Measurements from ENCODE around the gene LDLRAD2. TPM values are rescaled to one million over a fixed set of nuclear protein-coding genes. Genes with fewer than 3 reads are reported as not detected.
"Not testable (repeated sequence)": the region's sequence is repeated elsewhere in the genome, so short reads cannot be mapped to it uniquely, and the experiment has no call there.

Gene LDLRAD2
- total RNA-seq, 1 donor from 2014 or later, result not detected

DNA sequence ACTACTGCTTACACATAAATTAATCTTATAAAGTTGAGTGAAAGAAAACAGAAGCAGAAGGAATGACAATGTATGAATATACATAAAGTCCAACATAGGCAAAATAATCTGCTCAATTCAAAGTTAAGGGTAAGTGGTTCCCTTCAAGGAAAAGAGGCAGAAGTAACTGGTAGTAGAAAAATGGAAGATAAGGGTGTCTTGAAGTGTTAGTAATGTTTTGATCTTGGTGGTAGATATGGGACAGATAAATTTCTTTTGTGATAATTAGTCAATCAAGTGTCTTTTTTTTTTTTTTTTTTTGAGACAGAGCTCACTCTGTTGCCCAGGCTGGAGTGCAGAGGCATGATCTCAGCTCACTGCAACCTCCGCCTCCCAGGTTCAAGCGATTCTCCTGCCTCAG lies 41.9 kb upstream of the LDLRAD2 start:
- Histone ChIP-seq H3K27ac (replicated peaks) (no peak overlapping the region), H3K27me3 (ENCODE audit: low read depth) (no peaks in the 10 kb centered on the region), H3K4me3 (no peak overlapping the region), H3K4me1 (peaks cover 34% of the 10 kb centered on the region), H3K9me3 (replicated peaks) (no peaks in the 10 kb centered on the region), H3K36me3 (no peaks in the 10 kb centered on the region)
- DNase-seq, result no peak
- intact Hi-C loops (cut with micrococcal nuclease), result no loop called here
- TF ChIP-seq, protein P1, sequence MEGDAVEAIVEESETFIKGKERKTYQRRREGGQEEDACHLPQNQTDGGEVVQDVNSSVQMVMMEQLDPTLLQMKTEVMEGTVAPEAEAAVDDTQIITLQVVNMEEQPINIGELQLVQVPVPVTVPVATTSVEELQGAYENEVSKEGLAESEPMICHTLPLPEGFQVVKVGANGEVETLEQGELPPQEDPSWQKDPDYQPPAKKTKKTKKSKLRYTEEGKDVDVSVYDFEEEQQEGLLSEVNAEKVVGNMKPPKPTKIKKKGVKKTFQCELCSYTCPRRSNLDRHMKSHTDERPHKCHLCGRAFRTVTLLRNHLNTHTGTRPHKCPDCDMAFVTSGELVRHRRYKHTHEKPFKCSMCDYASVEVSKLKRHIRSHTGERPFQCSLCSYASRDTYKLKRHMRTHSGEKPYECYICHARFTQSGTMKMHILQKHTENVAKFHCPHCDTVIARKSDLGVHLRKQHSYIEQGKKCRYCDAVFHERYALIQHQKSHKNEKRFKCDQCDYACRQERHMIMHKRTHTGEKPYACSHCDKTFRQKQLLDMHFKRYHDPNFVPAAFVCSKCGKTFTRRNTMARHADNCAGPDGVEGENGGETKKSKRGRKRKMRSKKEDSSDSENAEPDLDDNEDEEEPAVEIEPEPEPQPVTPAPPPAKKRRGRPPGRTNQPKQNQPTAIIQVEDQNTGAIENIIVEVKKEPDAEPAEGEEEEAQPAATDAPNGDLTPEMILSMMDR (IDR thresholded peaks at IDR 0.05; ENCODE audit: borderline replicate concordance), result no peak

DNA sequence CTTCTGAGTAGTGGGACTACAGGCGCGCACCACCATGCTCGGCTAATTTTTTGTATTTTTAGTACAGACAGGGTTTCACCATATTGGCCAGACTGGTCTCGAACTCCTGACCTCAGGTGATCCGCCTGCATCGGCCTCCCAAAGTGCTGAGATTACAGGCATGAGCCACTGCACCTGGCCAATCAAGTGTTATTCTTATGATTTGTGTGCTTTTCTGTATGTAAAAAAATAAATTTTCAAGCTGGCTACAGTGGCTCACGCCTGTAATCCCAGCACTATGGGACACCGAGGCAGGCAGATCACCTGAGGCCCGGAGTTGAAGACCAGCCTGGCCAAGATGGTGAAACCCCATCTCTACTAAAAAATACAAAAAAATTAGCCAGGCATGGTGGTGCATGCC lies 41.5 kb upstream of the LDLRAD2 start:
- H3K4me3 ChIP-seq; H3K9me3 ChIP-seq (replicated peaks); H3K27ac ChIP-seq (replicated peaks); H3K27me3 ChIP-seq (ENCODE audit: low read depth); intact Hi-C loops (cut with micrococcal nuclease); DNase-seq; H3K36me3 ChIP-seq: not testable (repeated sequence)
- H3K4me1 ChIP-seq, result peaks cover 34% of the 10 kb centered on the region

DNA sequence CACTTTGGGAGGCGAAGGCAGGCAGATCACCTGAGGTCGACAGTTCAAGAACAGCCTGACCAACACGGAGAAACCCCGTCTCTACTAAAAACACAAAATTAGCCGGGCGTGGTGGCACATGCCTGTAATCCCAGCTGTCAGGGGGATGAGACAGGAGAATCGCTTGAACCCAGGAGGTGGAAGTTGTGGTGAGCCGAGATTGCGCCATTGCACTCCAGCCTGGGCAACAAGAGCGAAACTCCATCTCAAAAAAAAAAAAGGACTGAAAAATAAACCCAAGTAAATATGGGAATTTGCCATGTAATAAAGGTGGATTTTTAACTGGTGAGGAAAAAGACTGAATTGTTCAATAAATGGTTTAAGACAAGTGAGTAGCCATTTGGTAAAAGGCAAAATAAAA lies 40.4 kb upstream of the LDLRAD2 start:
- H3K4me3 ChIP-seq; H3K27me3 ChIP-seq (ENCODE audit: low read depth); H3K36me3 ChIP-seq; H3K27ac ChIP-seq (replicated peaks); H3K9me3 ChIP-seq (replicated peaks); DNase-seq; intact Hi-C loops (cut with micrococcal nuclease): not testable (repeated sequence)
- peaks cover 33% of the 10 kb centered on the region for H3K4me1 ChIP-seq

DNA sequence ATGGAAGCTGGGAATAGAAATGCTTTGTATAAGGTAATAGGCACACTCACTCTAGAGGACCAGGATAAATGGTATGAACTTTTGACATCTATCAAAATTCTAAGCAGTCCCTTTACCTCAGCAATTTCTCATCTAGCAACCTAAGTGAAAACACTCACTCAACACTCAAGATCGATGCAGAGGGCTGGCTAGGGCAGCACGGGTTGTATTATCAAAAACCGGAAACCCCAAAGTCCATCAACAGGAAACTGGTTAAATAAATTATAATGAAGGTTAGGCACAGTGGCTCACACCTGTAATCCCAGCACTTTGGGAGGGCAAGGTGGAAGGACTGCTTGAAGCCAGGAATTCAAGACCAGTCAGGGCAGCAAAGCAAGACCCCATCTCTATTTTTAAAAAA lies 38.5 kb upstream of the LDLRAD2 start:
- H3K4me1 ChIP-seq, result peaks cover 27% of the 10 kb centered on the region
- no peak overlapping the region for H3K4me3 ChIP-seq
- H3K27me3 ChIP-seq (ENCODE audit: low read depth), result no peaks in the 10 kb centered on the region
- TF ChIP-seq, protein P1 (IDR thresholded peaks at IDR 0.05; ENCODE audit: borderline replicate concordance), result no peak
- no peaks in the 10 kb centered on the region for H3K36me3 ChIP-seq
- DNase-seq, result no peak
- peaks cover 6% of the 10 kb centered on the region for H3K9me3 ChIP-seq (replicated peaks)
- no peak overlapping the region for H3K27ac ChIP-seq (replicated peaks)
- intact Hi-C loops (cut with micrococcal nuclease), result no loop called here

DNA sequence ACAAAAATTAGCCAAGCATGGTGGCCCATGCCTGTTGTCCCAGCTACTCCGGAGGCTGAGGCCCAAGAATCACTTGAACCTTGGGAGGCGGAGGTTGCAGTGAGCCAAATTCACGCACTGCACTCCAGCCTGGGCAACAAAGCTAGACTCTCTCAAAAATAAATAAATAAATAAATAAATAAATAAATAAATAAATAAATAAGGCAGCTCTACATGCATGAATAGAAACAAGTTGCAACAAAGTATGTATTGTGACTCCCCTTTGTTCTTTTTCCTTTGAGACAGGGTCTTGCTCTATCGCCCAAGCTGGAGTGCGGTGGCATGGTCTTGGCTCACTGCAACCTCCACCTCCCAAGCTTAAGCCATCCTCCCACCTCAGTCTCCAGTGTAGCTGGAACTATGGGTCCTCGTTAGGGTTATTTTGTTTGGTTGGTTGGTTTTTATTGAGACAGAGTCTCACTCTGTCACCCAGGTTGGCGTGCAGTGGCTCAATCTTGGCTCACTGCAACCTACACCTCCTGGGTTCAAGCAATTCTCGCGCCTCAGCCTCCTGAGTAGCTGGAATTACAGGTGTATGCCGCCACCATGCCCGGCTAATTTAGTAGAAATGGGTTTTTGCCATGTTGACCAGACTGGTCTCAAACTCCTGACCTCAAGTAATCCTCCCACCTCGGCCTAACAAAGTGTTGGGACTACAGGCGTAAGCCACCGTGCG lies 37.1 kb upstream of the LDLRAD2 start:
- intact Hi-C loops (cut with micrococcal nuclease), result no loop called here
- no peak for DNase-seq
- H3K4me3 ChIP-seq, result no peak overlapping the region
- H3K9me3 ChIP-seq (replicated peaks), result peaks cover 6% of the 10 kb centered on the region
- H3K4me1 ChIP-seq, result peaks cover 27% of the 10 kb centered on the region
- no peak overlapping the region for H3K27ac ChIP-seq (replicated peaks)
- TF ChIP-seq, protein P1 (IDR thresholded peaks at IDR 0.05; ENCODE audit: borderline replicate concordance), result no peak
- no peaks in the 10 kb centered on the region for H3K27me3 ChIP-seq (ENCODE audit: low read depth)
- H3K36me3 ChIP-seq, result no peaks in the 10 kb centered on the region

DNA sequence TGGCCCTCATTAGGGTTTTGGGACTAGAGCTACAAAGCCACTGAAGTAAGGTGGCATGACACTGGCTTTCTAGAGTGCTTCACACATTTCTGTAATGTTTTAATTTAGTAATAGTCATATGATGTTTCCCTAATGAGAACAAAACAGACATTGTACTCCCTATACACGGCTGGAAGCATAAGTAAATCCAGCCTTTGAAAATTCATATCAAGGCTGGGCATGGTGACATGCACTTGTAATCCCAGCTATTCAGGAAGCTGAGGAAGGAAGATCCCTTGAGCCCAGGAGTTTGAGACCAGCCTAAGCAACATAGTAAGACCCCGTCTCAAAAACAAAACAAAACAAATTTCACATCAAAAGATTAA lies 36.5 kb upstream of the LDLRAD2 start:
- Histone ChIP-seq H3K9me3 (replicated peaks) (peaks cover 6% of the 10 kb centered on the region), H3K27ac (replicated peaks) (no peak overlapping the region), H3K36me3 (no peaks in the 10 kb centered on the region), H3K27me3 (ENCODE audit: low read depth) (no peaks in the 10 kb centered on the region), H3K4me3 (no peak overlapping the region), H3K4me1 (peaks cover 31% of the 10 kb centered on the region)
- intact Hi-C loops (cut with micrococcal nuclease), result no loop called here
- TF ChIP-seq, protein P1 (IDR thresholded peaks at IDR 0.05; ENCODE audit: borderline replicate concordance), result no peak
- DNase-seq, result no peak

All from left ventricle myocardium inferior (tissue), 1 donor.